HG02759 (cell line): Measurements from ENCODE around the gene NUP93.

Experiments used
- ATAC-seq: cut with Tn5 transposase; IDR thresholded peaks from one replicate; pipeline ENCODE4 v1.9.1; 2021; ENCODE audit warnings: mild to moderate bottlenecking, moderate library complexity; ENCODE audit not compliant: unreplicated experiment

The NUP93 gene

GRCh38 chr16:56729735-56730662 lies at the start of gene NUP93:
TSS of gene NUP93 (plus strand) at chr16:56730129. CDS start at chr16:56748248, 18,119 bp downstream.
- peak; percentile 81 for ATAC-seq

- peak; percentile 99 for ATAC-seq
These were observed 47.8 kb upstream of the NUP93 start, which contains the start of gene MT1X for GRCh38 chr16:56681939-56682702. TSS of gene MT1X (plus strand) at chr16:56682470. CDS start at chr16:56682541, 71 bp downstream.

GRCh38 chr16:56682703-56683397 lies 47.1 kb upstream of the NUP93 start:
- peak; percentile 10 for ATAC-seq

GRCh38 chr16:56683424-56684172 lies 46.3 kb upstream of the NUP93 start:
- ATAC-seq: no peak

GRCh38 chr16:56684256-56684925 lies 45.5 kb upstream of the NUP93 start:
- ATAC-seq: no peak

- ATAC-seq: no peak
These were observed 44.9 kb upstream of the NUP93 start for GRCh38 chr16:56684926-56685590.

- no peak for ATAC-seq
These were observed 43.2 kb upstream of the NUP93 start for GRCh38 chr16:56686758-56687157.

- ATAC-seq: no peak
These were observed 41.2 kb upstream of the NUP93 start for GRCh38 chr16:56688762-56689161.

GRCh38 chr16:56689171-56689570 lies 40.8 kb upstream of the NUP93 start:
- ATAC-seq: no peak

GRCh38 chr16:56690420-56691122 lies 39.4 kb upstream of the NUP93 start:
- no peak for ATAC-seq

- ATAC-seq: no peak
These were observed 38.0 kb upstream of the NUP93 start for GRCh38 chr16:56691885-56692284.

- no peak for ATAC-seq
These were observed 34.7 kb upstream of the NUP93 start for GRCh38 chr16:56695246-56695645.

GRCh38 chr16:56697456-56698155 lies 32.3 kb upstream of the NUP93 start:
- ATAC-seq: no peak

- no peak for ATAC-seq
These were observed 29.7 kb upstream of the NUP93 start for GRCh38 chr16:56700195-56700594.

GRCh38 chr16:56700631-56701030 lies 29.3 kb upstream of the NUP93 start:
- no peak for ATAC-seq

GRCh38 chr16:56701534-56701933 lies 28.4 kb upstream of the NUP93 start:
- ATAC-seq: no peak

GRCh38 chr16:56702836-56703235 lies 27.1 kb upstream of the NUP93 start:
- no peak for ATAC-seq
